Stimulated activated naive CD8-positive, alpha-beta T cell treated with anti-CD3 and anti-CD28 coated beads, Interleukin-15, Interleukin-2, amounts not matched to agents 100 U/mL and 50 U/mL, for 24 hours (primary cell): ENCODE measurements around the gene MEIKIN.
A peak's percentile ranks its signal among the peaks of the same experiment; 100 is the strongest.
"Not testable (repeated sequence)": the region's sequence is repeated elsewhere in the genome, so short reads cannot be mapped to it uniquely, and the experiment has no call there.

Source experiments
- ATAC-seq: fragments of 150-1000 bp; cut with Tn5 transposase; one replicate; pipeline ENCODE4 v1.10.0; 2021
- DNase-seq: peaks from one replicate; pipeline ENCODE4 v3.0.0; 2021

Gene MEIKIN

DNA sequence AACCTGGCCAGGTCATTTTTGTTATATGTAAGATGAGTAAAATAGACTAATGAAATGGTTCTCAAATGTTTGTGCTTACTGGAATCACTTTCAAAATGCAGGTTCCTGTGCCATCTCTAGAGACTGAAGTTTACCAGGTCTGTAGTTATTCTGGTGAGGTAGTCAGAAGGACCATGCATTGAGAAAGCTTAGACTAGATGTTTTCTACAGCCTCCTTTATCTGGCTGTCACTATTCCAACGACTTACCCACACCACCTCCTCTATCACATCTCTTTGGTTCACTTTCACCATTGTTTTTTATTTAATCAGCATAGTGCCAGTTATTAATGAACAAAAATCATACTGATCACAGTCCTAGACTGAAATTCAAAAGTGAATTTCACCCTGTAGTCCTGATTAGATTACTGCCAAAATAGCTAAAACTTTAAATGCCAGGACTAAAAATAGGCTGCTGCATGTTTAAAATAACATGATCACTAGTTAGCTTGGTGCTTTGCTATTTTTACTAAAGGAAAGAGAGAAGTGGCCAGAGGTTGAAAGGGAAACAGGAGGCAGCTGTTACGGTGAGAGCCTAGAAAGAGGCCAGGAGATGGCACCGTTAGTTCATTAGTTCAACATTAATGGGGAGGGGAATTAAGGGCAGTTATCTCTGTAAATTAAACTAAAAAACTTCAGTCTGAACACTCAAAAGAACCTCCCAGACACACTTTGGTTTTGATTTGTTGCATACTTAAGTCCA is 134.8 kb downstream of the MEIKIN start:
- no peak for ATAC-seq
- DNase-seq: no peak

DNA sequence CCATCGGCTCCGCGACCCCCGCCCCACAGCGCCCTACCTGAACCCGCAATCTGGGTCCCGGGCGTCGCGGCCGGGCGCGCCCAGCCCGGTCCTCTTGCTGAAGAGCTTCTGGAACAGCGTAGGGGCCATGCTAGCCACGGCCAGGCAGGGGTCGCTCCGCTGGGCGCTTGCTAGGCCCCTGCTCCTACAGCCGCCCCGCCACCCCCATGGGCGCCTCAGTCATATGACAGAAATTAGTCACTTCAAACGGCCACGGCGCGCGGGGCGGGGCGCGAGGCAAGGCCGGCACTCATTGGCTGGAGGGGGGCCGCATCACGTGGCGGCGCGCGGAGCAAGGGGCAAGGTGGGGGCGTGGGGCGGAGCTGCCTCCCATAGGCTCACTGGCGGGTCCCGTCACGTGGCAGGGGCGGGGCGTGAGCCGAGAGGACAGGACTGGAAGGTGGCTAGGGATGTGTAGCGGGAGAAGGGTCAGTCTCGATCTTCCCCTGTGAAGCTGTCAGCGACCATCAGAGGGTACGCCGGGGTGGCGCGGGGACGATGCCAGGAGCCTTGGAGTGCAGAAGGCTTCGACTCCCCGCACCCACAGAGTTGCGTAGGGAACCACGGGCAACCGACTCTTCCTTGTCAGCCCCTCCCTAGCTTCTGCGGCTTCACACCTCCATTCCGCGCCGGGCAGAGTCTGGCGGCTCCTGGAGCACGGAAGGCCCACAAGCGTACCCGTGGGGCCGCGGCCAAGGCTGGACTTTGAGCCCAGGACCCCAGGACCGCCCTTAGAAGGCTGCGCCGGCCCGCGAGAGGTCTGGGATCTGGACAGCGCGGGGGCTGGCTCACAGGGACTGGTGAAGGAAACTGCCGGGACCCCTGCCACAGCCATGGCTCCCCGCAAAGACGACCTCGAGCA is 148.4 kb downstream of the MEIKIN start, which contains the start of gene FNIP1:
TSS of gene FNIP1 (minus strand) at position 225 of the 901 bp plus-strand sequence. CDS start at position 129, 96 bp downstream.
- DNase-seq (peak; percentile 99), ATAC-seq (peak; percentile 98)

DNA sequence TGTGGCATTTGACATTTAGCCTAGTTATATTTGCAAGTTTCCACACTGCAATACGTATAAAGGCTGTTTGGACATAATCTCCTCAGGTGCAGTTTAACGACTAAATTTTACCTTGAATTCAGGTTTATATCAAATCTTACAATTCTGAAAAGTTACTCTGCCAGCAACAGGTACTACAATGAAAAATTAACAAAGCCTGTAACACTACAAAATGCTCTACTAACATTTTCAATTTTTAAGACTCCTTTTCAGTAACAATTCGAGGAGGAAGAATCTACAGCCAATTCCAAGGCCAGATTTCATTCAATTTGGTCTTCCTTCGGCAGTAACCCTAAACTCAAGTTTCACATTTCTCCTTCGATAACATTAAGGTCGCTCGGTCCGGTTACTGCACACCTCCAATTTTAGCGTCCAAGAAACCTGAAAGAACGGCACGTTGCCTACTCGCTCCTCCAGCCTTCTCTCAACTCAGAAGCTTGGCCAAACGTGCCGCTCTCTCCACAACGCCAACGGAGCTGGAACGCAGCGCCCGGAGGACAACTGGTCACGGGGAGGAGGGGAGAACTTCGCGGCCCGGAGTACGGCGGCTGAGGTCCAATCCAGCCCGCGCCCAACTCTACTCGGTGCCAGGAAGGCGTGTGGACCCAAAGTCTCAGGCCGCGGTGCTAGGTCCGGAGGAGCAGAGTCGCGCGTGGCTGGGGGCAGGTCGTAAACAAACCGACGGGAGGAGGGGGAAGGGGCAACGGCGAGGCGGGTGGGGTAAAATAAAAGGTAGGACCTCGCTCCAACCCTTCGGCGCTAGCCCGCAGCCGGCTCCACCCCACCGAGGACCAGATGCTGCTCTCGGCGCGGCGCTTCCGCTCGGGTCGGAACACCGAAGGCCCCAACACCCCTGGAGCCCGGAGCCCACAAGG is 149.3 kb downstream of the MEIKIN start:
- DNase-seq (peak; percentile 49), ATAC-seq (peak; percentile 6)

DNA sequence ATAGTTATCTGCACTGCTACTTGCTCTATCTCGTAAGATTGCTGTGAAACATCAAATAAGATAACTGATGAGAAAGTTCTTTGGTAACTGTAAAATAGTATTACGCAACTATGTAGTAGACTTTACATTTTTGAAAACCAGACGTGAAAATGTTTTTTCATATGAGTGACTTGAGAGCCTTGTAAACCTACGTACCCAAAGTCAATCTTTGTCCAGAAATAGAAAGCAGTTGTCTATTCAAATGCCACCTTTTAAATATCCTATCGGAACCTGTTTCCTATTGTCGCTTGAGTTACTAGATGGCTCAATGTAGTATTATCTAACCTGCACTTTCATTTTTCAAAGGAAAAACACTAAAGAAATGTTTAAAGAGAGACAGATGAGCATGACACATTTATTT is 150.2 kb downstream of the MEIKIN start:
- DNase-seq: no peak

DNA sequence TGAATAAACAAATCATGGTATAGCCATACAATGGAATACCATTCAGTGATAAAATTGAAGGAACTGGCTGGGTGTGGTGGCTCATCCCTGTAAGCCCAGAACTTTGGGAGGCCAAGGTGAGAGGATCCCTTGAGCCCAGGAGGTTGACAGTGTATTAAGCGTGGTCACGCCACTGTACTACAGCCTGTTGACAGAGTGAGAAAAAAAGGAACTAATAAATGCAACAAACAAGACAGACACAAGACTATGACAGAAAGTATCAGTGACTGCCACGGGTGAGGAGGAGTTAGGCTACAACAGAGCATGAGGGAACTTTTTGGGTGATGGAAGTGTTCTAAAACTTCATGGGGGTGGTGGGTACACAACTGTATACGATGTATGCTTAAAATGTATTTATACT is 150.9 kb downstream of the MEIKIN start:
- ATAC-seq (no peak), DNase-seq (no peak)

More for the DNA sequence above, 150.2 kb downstream of the MEIKIN start:
- ATAC-seq: no peak

DNA sequence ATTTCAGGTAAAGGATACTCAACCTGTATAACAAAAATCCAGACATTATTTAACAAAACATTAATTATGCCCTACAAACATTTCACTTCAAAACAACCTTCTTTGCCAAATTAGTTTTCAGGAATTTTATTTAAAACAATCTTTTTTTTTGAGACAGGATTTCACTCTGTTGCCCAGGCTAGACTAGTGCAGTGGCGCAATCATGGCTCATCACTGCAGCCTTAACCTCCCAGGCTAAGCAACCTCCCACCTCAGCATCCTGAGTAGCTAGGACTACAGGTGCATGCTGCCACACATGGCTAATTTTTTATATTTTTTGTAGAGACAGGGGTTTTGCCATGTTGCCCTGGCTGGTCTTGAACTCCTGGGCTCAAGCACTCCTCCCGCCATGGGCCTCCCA is 152.6 kb downstream of the MEIKIN start:
- no peak for DNase-seq
- no peak for ATAC-seq

DNA sequence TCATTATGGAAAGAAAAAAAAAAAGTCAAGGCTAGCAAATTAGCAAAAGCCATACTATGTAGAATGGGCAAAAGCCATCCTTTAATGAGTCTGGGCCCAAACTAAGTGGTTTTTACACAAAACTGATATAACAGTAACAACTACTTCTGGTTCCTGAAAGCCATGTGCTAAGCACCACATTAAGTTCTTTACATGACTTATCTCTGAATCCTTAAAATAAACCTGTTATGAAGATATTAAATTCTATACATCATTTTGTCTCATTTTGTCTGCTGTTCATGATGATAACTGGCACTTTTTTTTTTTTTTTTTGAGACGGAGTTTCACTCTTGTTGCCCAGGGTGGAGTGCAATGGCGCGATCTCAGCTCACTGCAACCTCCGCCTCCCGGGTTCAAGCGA is 153.6 kb downstream of the MEIKIN start:
- ATAC-seq: no peak
- no peak for DNase-seq

DNA sequence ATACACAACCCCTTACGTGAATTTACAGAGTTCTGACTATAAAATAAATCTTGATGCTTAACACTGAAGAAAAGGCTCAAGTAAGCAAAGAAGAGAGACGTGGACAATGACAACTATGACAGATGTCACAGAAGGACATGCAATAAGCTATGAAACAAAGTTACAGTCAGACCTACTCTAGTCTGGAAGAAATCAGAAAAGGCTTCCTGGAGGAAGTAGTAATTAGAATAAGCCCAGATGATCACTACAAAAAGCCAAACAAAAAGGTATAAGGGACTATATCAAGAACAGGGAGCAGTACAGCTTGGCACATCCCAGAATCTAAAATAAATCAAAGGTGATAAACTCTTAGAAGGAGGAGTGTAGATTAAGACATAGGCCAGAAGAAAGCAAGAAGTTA is 154.9 kb downstream of the MEIKIN start:
- ATAC-seq (no peak), DNase-seq (no peak)

DNA sequence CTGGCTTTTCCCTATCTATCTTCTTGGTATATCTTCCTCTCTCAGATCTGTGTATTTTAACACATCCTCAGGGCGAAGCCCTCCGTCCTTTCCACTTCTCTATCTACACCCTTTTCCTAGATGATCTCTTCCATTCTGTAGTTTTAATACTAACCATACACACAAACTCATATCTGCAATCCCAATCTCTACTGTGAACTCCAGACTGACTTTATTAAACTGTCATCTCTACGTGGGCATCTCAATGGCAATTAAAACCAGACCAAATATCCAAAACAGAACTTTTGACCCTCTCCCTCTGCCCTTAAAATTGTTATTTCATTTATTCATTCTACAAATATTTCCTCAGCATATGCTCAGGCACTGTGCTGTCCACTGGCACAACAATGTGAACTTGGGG is 155.7 kb downstream of the MEIKIN start:
- ATAC-seq (no peak), DNase-seq (no peak)

DNA sequence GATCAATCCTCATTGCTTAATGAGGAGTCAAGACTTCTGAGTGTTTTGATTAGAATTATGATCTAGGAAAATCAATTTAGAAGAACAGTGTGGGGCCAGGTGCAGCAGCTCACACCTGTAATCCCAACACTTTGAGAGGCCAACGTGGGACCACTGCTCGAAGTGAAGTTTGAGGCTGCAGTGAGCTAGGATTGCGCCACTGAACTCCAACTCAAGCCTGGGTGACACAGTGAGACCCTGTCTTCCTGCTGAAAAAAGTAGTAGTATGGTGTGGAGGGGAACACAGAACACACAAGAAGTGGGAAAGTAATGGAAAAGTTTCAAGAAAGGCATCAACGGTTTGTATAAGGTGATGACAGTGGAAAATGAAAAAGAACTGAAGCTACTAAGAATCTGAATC is 157.7 kb downstream of the MEIKIN start:
- ATAC-seq (no peak), DNase-seq (no peak)

DNA sequence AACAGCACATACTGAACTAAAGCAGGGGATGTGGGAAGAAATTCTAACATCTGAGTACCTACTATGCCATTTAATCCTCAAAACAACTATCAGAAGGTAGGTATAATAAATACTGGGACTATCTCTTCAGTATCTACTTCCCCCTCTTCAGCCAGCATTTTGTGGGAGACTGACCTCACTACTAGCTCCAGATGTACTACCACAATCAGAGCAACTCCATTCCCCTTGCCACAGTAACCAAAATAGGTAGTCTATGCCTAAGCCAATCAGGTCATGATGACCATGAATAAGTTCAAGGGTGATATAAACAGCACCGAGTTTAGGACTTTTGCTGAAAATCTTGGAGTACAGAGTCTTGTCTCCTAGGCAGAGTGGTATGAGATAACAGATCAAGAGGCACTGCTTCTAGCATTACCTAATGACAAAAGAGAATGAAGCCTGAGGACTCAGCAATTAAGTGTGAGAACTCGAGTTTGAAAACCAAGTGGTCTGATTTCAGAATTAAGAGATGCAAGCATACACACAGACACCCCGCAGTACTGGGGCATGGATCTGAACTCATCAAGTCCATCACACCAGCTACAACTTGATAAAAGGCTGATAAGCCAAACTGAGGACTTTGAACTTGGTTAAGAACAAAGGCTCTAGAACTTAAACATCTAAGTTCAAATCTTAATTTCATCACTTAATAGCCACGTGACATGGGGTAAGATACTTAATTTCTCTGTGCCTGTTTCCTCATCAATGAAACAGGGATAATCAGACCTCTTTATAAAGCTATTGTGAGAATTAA is 158.4 kb downstream of the MEIKIN start:
- DNase-seq: no peak

DNA sequence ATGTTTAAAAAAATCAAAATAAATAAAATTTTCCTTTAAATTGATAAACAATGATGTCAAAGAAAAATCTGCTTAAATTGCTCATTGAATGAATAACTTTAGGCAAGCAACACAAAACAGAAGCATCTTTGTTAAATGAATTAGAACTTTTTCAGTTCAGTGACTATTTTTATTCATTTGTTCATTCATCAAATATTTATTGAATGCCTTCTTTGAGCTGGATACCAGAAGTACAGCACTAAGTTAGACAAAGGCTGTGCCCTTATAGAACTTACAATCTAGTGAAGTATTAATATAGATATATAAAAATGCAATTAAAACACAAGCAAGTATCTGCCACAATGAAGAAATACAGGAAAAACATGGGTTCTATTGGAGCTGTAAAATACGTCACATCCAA is 159.4 kb downstream of the MEIKIN start:
- no peak for ATAC-seq

More for the DNA sequence above, 158.4 kb downstream of the MEIKIN start:
- no peak for ATAC-seq

DNA sequence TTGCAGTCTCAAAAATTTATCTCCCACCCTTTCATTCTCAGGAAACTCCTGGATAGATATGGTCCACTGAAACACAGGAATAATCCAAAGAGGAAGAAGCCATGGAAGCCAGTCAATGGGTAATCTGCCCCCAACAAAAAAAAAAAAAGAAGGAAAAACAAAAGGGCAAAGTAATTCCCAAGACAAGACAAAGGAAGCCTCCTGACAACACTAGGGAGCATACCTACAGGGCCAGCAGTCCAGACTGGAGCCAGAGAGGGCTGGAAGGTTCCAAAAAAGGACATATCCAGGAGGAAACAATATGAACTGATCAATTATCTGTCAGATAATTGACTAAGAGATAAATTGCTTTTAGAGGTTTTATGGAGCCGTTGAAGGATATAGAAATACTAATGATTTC is 161.6 kb downstream of the MEIKIN start:
- ATAC-seq: no peak
- DNase-seq: no peak

More for the DNA sequence above, 159.4 kb downstream of the MEIKIN start:
- DNase-seq: no peak

DNA sequence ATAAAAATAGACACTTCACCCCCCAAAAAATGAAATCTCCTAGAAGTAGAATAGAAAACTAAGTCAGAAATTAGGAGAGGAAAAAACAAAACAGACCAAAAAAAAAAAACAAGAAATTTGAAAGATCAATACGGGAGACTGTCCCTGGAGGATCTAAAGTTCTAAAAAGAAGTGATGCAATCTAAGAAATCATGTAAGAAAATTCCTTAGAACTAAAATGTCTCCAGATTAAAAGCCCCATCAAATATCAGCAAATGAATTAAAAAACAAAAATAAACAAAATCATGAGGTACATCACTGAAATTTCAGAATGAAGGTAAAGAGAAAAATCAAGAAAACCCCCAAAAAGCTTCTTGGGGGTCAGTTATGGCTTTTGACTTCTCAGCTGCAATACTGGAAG is 162.1 kb downstream of the MEIKIN start:
- DNase-seq (no peak), ATAC-seq (no peak)

DNA sequence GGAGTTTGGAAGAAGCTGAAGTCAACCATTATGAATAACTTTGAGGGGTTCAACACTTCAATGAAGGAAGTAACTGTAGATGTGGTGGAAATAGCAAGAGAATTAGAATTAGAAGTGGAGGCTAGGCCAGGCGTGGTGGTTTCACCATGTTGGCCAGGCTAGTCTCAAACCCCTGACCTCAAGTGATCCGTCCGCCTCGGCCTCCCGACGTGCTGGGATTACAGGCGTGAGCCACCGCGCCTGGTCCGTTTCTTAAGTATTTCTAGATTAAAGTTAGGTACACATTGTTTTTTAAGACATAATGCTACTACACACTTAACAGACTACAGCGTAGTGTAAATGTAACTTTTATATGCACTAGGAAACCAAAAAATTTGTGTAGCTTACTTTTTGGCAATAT is 162.7 kb downstream of the MEIKIN start:
- no peak for DNase-seq
- no peak for ATAC-seq

DNA sequence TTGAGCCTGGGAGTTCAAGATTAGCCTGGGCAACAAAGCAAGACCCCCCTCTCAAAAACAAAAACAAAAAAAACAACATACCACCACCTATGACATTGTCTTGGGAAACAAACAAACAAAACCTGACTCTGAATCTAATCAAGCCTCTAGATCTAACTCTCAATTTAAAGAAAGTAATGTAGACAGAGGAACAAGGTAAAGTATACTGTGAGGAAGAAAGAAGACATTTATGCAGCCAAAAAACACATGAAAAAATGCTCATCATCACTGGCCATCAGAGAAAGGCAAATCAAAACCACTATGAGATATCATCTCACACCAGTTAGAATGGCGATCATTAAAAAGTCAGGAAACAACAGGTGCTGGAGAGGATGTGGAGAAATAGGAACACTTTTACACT is 167.3 kb downstream of the MEIKIN start:
- not testable (repeated sequence) for ATAC-seq, DNase-seq

DNA sequence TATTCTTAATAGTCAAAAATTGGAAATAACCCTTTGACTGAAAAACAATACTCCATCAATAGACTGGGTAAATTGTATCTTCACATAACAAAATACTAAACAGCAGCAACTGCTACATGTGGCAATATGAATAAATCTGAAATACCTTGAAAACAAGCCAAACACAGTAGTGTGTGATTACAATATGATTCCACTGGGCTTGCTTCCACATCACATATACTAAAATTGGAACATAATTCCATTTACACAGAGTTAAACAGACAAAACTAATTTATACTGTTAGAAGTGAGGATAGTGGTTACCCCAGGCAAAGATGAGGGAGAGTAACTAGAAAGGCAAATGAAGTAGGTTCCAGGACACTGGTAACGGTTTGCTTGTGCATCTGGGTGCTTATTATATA is 169.0 kb downstream of the MEIKIN start:
- DNase-seq: no peak
- no peak for ATAC-seq

DNA sequence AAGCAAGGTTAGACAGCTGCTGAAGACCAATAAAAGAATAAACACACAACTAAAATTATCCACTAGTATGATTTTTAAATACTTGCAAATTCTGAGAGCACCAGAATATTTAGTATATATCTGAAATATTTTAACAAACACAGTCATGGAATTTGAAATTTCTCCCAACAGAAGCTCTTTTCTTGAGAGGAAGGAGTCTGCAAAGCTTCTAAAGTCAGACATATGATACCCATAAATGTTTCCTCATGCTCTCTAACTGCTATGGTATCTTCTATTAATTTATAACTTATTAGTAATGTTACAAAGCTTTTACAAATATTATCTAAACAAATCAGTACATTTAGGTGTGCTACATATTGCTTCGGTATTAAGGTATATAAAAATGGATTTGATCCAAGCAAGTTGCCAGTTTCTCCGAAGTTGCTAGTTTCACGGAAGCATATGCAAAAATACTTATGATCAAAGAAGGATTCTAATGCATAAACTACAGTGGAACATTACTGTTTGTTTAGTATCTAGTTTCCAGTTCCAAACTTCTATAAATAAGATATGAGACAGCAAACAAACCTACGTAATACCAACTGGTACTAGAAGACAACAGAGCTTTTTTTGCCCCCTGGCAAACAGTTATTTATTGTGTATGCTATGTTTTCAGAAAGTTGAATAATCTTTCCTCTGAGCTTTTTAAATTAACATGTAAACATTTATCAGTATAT is 170.7 kb downstream of the MEIKIN start:
- no peak for ATAC-seq
- DNase-seq: no peak

DNA sequence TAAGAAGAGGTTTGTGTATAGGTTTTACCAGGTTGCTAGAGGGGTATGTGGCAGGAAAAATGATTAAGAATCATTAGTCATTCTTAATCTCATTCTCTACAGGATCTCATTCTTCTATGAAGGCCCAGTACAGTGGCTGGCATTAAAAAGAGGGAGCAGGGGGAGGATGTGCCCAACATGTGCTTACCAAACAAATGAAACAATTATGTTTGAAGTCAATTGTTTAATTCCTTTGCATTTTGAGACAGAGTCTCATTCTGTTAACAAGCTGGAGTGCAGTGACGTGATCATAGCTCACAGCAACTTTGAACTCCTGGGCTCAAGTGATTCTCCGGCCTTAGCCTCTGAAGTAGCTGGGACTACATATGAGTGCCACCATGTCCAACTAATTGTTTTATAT is 171.7 kb downstream of the MEIKIN start:
- no peak for DNase-seq
- ATAC-seq: no peak

DNA sequence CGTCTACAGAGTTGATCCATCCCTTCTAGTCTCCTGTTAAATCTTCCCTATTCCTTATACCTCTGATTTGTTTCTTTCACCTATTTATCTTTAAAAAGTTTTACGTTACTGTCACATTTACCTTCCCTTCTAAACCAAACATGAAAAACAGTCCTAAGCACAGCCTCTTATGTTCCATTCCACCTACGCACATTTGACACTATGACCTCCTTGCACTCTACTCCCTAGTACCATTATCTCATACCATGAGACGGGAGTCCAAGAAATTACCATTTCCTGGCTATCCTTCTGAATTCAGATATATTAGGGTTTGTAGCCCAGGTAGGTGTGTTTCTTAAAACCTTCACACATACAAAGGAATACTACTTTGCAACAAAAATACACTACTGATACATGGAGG is 173.8 kb downstream of the MEIKIN start:
- DNase-seq (no peak), ATAC-seq (no peak)

DNA sequence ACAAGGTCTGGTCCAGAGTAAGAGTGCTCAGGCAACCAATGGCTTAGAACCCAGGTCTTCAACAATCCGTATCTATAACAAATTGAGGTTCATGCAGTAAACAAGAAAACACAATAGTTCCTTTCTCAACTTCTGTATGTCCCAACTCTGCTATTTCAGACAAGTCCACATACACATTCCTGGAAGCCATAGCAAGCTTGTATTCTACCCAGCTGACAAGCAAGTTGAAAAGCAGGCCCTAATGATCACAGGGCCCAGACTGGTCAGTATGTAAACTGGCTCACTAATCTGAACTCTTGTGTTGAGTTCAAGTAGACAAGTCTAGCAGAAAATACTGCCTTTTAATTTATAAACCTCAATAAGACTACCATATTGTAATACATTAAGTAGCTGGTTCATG is 175.5 kb downstream of the MEIKIN start:
- no peak for DNase-seq
- ATAC-seq: no peak
